NCI-H2196 treated with DMSO at 0.1 percent for 48 hours (cell line): Measurements from ENCODE around the gene TAF1B.

Experiments used
- DNase-seq: peaks from one replicate; lab custom pipeline; 2025; ENCODE audit not compliant: unreplicated experiment; lab: John Stamatoyannopoulos, UW

Gene TAF1B

DNA sequence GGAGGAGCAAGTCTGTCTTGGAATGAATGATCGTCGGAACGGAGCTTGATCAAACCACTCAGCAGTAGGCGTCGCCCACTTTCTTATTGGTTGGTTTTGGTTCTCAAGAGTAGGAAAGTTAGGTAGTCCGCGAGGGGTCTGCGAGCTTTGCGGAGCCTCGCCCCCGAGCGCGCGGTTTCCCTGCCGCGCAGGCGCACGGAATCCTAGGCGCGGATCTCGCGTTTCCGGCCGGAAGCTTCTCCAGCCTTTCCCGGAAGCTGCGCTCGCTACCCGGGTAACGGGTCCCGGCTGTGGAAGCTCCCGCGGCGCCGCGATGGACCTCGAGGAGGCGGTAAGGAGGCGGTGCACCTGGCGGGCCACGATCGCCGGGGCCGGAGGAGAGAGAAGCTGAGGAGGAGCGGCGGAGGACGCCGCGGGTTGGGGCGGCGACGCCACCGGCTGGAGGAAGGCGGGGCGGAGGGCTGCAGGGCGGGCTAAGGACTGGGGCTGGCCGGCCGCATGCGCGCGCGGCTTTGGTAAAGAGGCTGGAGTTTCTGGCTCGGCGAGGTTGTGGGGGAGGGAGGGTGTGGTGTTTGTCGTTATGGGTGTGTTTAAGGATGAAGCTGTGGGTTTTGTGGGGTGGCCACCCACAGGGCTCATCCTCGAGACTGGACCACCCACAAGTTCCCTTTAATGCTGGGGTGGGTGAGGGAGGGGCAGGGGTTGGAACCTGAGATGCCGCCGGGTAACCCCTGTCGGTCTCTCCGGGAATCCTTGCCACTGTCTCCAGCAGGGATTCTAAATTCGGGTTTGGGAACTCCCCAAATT, at the start of gene TAF1B:
TAF1B (plus strand) TSS at position 246 of the 807 bp plus-strand sequence; CDS start at position 314, 68 bp downstream.
- peak; percentile 90 for DNase-seq

DNA sequence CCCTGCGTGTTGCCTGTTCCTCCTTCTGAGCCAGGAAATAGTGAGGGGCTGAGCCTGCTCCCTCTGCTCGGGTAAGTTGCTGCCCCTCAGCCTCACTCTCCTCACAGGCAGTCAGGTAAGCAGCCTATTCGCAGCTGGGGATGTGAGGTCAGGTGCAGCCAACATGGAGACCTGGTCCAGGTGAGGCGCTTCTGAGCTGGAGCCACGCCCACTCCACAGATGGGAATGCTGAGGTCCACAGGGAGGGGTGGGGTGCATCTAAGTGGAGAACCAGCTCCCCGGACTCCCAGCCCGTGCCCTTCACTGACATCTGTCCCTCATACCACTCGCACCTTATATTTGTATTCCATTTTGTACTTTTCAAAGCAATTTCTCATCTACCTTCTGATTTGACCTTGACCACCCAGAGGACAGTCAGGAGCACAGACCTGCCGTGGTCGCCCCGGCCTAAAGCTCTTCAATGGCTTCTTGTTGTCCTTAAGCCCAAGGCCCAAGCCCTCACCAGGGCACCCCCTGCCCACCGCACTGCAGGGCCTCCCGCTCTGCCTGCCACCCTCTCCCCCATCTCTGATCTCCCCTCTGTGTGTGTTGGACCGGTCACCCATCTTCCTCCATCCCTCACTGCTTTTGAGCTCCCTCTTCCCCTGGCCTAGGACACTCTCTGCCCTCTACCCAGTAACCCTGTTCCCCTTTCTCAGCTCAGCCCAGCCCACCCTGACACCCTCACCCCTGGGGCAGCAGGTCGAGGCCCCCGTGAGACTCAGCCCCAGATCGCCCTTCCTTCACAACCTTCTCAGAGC, 49.2 kb upstream of the TAF1B start:
- no peak for DNase-seq

GRCh38 chr2:9795071-9795470, 48.2 kb upstream of the TAF1B start:
- DNase-seq, result no peak

DNA sequence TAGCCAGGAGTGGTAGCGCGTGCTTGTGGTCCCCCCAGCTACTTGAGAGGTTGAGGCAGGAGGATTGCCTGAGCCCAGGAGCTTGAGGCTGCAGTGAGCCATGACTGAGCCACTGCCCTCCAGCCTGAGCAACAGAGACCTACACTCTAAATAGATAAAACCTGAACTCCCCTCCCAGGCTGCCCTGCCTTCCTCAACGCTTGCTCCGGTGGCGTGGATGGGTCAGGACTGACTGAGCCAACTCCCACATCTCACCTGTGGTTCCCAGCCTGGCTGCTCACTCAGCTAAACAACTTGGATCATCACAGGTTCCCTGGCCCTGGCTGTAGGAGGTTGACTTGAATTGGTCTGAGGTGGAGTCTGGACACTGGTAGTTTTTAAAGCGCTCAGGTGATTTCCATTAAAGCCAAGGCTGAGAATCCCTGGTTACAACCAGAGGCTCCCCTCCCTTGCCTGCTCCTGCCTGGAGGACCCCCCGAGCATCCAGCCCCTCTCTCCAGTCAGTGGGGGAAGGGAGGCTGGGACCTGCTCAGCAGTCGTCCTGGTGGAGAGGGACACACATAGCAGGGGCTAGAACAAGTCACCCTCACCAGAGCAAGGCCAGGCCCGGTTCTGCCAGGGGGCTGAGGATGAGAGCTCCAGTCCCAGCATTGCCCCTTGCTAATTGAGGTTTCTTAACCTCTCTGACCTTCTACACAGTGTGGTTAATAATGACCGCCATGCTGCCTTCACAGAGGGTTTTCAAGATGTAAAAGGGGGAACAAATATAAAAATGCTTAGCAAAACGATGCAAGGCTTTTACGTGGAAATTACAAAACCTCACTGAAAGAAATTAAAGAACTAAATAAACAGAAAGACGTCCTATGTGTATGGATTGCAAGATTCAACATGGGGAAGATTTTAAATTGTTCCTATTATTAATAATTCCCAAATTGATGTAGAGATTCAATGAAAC, 46.9 kb upstream of the TAF1B start:
- no peak for DNase-seq

- DNase-seq, result no peak
These were observed 46.2 kb upstream of the TAF1B start for GRCh38 chr2:9797086-9797485.

DNA sequence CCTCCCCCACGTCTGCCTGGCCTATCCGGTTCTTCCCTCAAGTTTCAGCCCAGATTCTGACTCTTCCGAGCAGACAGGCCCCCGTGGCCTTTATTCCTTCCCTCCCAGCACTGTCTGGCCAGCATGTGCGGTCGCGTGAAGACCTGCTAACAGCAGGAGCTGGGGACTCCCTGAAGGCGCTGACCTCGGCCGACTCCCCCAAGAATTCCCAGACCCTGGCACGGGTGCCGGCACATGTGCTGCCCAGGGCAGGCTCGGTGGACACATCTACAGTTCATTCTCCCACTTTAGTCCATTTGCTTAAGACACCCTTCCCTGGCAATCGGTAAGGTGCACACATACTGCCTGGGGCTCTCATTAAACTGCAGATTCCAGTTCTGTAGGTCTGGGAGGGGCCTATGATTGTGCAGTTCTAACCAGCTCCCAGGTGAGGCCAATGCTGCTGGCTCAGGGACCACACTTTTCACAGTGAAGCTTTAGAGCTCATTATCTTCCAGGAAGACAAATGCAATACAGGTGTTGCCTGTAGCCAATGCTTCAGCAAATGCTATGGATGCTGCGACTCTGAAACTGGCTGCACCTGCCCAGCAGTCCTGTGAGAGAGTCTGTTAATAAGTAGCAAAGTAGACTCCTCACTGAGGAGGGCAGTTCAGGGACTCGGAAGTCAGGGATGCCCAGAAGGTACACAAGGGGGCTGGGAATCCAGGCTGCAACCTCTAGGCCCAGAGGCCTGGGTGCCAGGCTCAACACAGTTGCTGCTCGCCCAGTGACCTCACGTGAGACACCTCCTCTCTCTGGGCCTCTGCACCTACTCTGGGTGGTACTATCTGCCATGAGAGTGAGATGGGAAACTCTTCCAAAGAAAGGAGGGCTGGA, 45.4 kb upstream of the TAF1B start:
- DNase-seq, result no peak

DNA sequence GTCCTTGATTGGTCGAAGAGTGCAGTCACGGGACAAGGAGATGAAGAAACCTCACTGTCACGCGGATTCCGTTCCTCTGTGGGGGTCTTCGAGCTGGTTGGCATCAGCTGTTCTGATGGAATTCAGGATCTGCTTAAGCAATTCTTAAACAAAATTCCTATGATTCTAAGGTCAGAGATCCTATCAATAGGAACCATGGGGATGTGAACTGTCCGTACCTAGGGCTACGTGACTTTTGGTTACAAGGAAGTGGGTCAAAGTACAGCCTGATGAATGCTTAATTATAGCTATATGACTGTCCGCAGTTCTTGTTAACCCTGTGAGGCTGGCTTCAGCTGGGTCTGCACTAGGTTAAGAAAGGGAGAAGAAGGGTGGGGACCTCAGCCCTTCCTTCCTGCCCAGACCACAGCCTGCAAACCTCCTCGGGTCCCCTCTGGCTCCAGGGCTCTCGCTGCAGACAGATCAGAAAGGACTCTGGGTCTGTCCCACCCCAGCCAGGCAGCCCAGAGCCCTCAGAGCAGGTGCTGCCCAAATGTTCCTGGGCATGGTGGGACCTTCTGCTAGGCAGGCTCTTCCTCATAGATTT, 44.2 kb upstream of the TAF1B start:
- DNase-seq, result no peak

DNA sequence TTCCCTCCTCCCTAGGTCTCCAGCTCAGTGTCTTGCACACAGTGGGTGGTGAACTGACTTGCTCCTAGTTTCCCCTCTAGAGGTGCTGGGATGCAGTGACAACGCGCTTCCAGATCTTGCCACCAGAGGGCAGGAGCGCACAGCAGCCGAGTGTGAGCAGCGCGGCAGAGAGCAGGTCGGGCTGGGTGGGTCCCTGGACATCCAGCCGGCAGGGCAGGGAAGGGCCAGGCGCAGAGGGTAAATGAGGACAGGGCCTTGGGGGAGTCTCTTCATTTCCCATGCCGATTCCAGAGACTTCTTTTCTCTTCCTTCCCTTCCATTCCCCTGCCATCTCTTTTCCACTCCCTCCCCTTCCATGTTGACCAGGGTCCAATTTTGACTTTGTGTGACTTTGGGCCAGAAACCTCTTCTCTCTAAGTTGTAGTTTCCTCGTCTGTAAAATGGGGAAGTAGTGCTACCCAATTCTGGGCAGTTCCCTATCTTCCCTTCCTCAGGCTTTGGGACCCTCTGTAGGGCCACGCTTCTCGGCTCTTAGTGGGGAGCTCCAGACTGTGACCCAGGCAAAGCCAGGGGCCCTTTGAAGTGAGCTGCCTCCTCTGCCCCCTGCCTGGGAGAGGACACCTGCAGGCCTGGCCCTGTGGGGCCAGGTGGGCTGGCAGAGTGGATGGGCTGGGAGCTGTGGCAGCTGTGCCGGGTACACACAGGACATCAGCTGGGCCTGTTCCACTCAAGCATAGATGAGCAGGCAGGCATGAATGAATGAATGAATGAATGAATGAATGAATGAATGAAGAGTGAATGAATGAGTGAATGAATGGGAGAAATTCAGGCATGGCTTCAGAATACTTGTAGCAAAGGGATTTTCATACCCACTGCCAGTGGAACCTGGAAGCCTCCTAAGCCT, 43.3 kb upstream of the TAF1B start:
- peak; percentile 51 for DNase-seq

- no peak for DNase-seq
These were observed 42.7 kb upstream of the TAF1B start for GRCh38 chr2:9800639-9800974.

- no peak for DNase-seq
These were observed 42.1 kb upstream of the TAF1B start for GRCh38 chr2:9800975-9801726.

- no peak for DNase-seq
These were observed 40.7 kb upstream of the TAF1B start for GRCh38 chr2:9802576-9802993.

DNA sequence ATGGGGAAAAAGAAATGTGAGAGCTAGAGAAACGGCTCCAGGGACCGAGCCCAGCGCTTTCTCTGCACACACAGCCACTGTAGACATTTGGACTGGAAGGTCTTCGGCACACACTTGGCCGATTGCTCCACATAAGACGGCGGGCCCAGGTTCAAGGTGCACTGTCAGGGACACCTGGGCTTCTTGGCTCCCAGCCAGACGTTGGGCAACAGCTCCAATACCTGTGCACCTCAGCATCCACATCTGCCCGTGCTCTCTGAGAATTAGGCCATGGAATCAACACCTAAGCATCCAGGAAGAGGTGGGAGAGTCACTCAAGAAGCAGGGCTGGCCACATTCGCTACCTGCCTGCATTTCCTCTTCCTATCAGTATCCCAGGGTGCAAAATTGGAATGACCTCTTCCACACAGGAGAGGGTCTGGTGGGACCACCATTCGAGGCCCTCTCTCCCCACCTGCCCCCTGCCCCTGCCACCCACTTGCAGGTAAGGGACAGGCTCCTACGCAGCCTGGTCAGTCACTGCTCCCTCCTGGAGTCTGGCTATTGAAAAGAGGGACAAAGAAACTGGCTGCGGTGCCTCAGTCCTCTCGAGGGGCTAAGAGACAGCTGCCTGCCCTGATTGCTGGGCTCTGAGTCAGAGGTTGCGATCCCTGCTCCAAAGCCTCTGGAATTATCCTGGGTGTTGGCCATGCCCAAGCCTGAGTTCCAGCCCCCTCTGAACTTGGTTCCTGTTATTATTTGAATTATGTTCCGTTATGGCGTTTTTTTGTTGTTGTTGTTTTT, 40.1 kb upstream of the TAF1B start:
- DNase-seq, result no peak

- DNase-seq, result no peak
These were observed 37.6 kb upstream of the TAF1B start for GRCh38 chr2:9805435-9806297.

GRCh38 chr2:9806298-9806610, 37.0 kb upstream of the TAF1B start:
- no peak for DNase-seq

- no peak for DNase-seq
These were observed 36.6 kb upstream of the TAF1B start for GRCh38 chr2:9806656-9807055.

DNA sequence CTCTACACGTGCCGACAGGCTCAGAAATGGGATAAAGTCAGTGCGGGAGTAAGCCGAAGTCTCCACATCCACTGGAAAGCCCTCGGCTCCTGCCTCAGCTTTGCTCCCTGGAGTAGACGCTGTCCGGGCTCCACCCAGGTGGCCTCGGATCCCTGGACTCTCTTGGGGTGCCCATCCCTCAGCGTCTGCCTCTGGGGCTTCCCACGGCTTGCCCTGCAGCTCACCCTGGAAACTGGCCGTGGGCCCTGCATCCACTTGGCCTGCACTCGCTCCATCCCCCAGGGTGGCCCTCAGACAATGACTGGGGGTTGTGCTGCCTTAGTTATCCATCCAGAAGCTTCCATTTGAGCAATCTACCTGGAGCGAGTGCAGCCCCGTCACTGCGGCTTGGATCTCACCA, 36.2 kb upstream of the TAF1B start:
- DNase-seq, result no peak
